Astrocyte of the hippocampus (primary cell): Measurements from ENCODE around the gene ETV3L.
A peak's percentile ranks its signal among the peaks of the same experiment; 100 is the strongest.

ENCODE experiments used
- DNase-seq: peaks from one replicate; pipeline ENCODE4 v3.0.0; 2011; ENCODE audit warnings: low read depth, low spot score

ETV3L gene

GRCh38 chr1:157099633-157100009 is at the start of gene ETV3L:
ETV3L (minus strand) TSS chr1:157099808; CDS start chr1:157099523, 285 bp downstream.
- no peak for DNase-seq

GRCh38 chr1:157147906-157148700 is 48.5 kb upstream of the ETV3L start:
- peak; percentile 37 for DNase-seq

- no peak for DNase-seq
Observed at GRCh38 chr1:157147037-157147436, 47.4 kb upstream of the ETV3L start.

GRCh38 chr1:157146244-157146643 is 46.6 kb upstream of the ETV3L start:
- no peak for DNase-seq

- DNase-seq: no peak
Observed at GRCh38 chr1:157145076-157145475, 45.5 kb upstream of the ETV3L start.

GRCh38 chr1:157144509-157144908 is 44.9 kb upstream of the ETV3L start:
- no peak for DNase-seq

- DNase-seq: no peak
Observed at GRCh38 chr1:157142765-157143423, 43.3 kb upstream of the ETV3L start.

- no peak for DNase-seq
Observed at GRCh38 chr1:157142201-157142600, 42.6 kb upstream of the ETV3L start.

- DNase-seq: no peak
Observed at GRCh38 chr1:157141212-157141855, 41.7 kb upstream of the ETV3L start.

- no peak for DNase-seq
Observed at GRCh38 chr1:157140063-157140588, 40.5 kb upstream of the ETV3L start.

GRCh38 chr1:157139052-157139715 is 39.6 kb upstream of the ETV3L start:
- no peak for DNase-seq

GRCh38 chr1:157138220-157139051 is 38.8 kb upstream of the ETV3L start, which contains the start of gene ETV3:
ETV3 (minus strand) TSS chr1:157138395; CDS start chr1:157136352, 2,043 bp downstream.
- DNase-seq: peak; percentile 96

- DNase-seq: peak; percentile 12
Observed at GRCh38 chr1:157137408-157138219, 38.0 kb upstream of the ETV3L start.

GRCh38 chr1:157137046-157137407 is 37.4 kb upstream of the ETV3L start:
- peak; percentile 29 for DNase-seq

GRCh38 chr1:157136133-157136532 is 36.5 kb upstream of the ETV3L start:
- no peak for DNase-seq

- DNase-seq: no peak
Observed at GRCh38 chr1:157135646-157136045, 36.0 kb upstream of the ETV3L start.

GRCh38 chr1:157135070-157135469 is 35.5 kb upstream of the ETV3L start:
- no peak for DNase-seq

GRCh38 chr1:157134442-157134841 is 34.8 kb upstream of the ETV3L start:
- no peak for DNase-seq

- DNase-seq: no peak
Observed at GRCh38 chr1:157133426-157133825, 33.8 kb upstream of the ETV3L start.

- DNase-seq: no peak
Observed at GRCh38 chr1:157132616-157133167, 33.1 kb upstream of the ETV3L start.
